H9 (cell line): ENCODE results near the gene NR1H2. TPM values are rescaled to one million over a fixed set of nuclear protein-coding genes. Genes with fewer than 3 reads are reported as not detected.

Experiments
- DNase-seq: peaks from one replicate; pipeline ENCODE4 v3.0.0-alpha.2; 2017
- H2AFZ ChIP-seq: one replicate; pipeline ENCODE4 v1.6.1; 2013; ENCODE audit warnings: mild to moderate bottlenecking, low read length, control low read depth, moderate library complexity
- H2AK5ac ChIP-seq: 2 replicates; pipeline ENCODE4 v1.6.1; 2013; ENCODE audit warnings: low read length, control low read depth, mixed read lengths; ENCODE audit not compliant: insufficient read length
- H2BK120ac ChIP-seq: one replicate; pipeline ENCODE4 v1.6.1; 2013; ENCODE audit warnings: low read depth, mild to moderate bottlenecking, low read length, control low read depth, inconsistent platforms; ENCODE audit not compliant: poor library complexity, severe bottlenecking
- H2BK12ac ChIP-seq: 2 replicates; pipeline ENCODE4 v1.6.1; 2013; ENCODE audit warnings: low read length, control low read depth, mixed read lengths, low read depth; ENCODE audit not compliant: insufficient read length
- H2BK15ac ChIP-seq: 2 replicates; pipeline ENCODE4 v1.6.1; 2013; ENCODE audit warnings: low read depth, low read length, control low read depth
- H2BK20ac ChIP-seq: one replicate; pipeline ENCODE4 v1.6.1; 2013; ENCODE audit warnings: low read depth, mild to moderate bottlenecking, low read length, control low read depth, inconsistent platforms; ENCODE audit not compliant: poor library complexity, severe bottlenecking
- H2BK5ac ChIP-seq: 2 replicates; pipeline ENCODE4 v1.6.1; 2013; ENCODE audit warnings: low read length, control low read depth, mixed read lengths; ENCODE audit not compliant: insufficient read length
- H3K14ac ChIP-seq: 2 replicates; pipeline ENCODE4 v1.6.1; 2013; ENCODE audit warnings: low read length, control low read depth; ENCODE audit not compliant: insufficient read depth
- H3K18ac ChIP-seq: 2 replicates; pipeline ENCODE4 v1.6.1; 2013; ENCODE audit warnings: low read depth, mild to moderate bottlenecking, mixed read lengths, low read length, control low read depth; ENCODE audit not compliant: insufficient read length
- H3K23ac ChIP-seq: 2 replicates; pipeline ENCODE4 v1.6.1; 2013; ENCODE audit warnings: low read length, control low read depth, mixed read lengths, low read depth; ENCODE audit not compliant: insufficient read length
- H3K23me2 ChIP-seq: 2 replicates; pipeline ENCODE4 v1.6.1; 2013; ENCODE audit warnings: low read depth, mild to moderate bottlenecking, mixed read lengths, low read length, control low read depth; ENCODE audit not compliant: insufficient read length, poor library complexity, severe bottlenecking
- H3K27ac ChIP-seq: 2 replicates; pipeline ENCODE4 v1.5.1; 2013; ENCODE audit warnings: low read length, control low read depth, mixed read lengths, low read depth; ENCODE audit not compliant: insufficient read length
- H3K27me3 ChIP-seq: 2 replicates; pipeline ENCODE4 v1.6.1; 2013; ENCODE audit warnings: low read length, control low read depth, inconsistent platforms; ENCODE audit not compliant: insufficient read depth
- H3K4ac ChIP-seq: 2 replicates; pipeline ENCODE4 v1.6.1; 2013; ENCODE audit warnings: low read depth, mild to moderate bottlenecking, control low read depth, inconsistent platforms, low read length, moderate library complexity
- H3K4me1 ChIP-seq: 2 replicates; pipeline ENCODE4 v1.6.1; 2013; ENCODE audit warnings: low read length, control low read depth, inconsistent platforms; ENCODE audit not compliant: insufficient read depth
- H3K4me2 ChIP-seq: 2 replicates; pipeline ENCODE4 v1.6.1; 2013; ENCODE audit warnings: low read length, control low read depth, mixed read lengths; ENCODE audit not compliant: insufficient read length, insufficient read depth
- H3K56ac ChIP-seq: 2 replicates; pipeline ENCODE4 v1.6.1; 2013; ENCODE audit warnings: low read depth, mild to moderate bottlenecking, mixed read lengths, low read length, control low read depth; ENCODE audit not compliant: insufficient read length
- H3K79me1 ChIP-seq: 2 replicates; pipeline ENCODE4 v1.6.1; 2013; ENCODE audit warnings: low read depth, mild to moderate bottlenecking, moderate library complexity, low read length, control low read depth, inconsistent platforms; ENCODE audit not compliant: insufficient read depth, poor library complexity, severe bottlenecking
- H3K79me2 ChIP-seq: 2 replicates; pipeline ENCODE4 v1.6.1; 2013; ENCODE audit warnings: low read length, control low read depth, inconsistent platforms; ENCODE audit not compliant: insufficient read depth
- H3K9ac ChIP-seq: 2 replicates; pipeline ENCODE4 v1.6.1; 2013; ENCODE audit warnings: low read length, control low read depth, mixed read lengths; ENCODE audit not compliant: insufficient read length; ENCODE audit errors: extremely low read depth
- H3K9me3 ChIP-seq: one replicate; pipeline ENCODE4 v1.6.1; 2013; ENCODE audit warnings: low read depth, low read length, inconsistent platforms; ENCODE audit not compliant: control insufficient read depth
- H3T11ph ChIP-seq: one replicate; pipeline ENCODE4 v1.6.1; 2013; ENCODE audit warnings: mild to moderate bottlenecking, low read length, control low read depth, inconsistent platforms
- H4K20me1 ChIP-seq: one replicate; pipeline ENCODE4 v1.6.1; 2013; ENCODE audit not compliant: control insufficient read depth, insufficient read length, insufficient read depth
- H4K5ac ChIP-seq: 2 replicates; pipeline ENCODE4 v1.6.1; 2013; ENCODE audit warnings: low read depth, mild to moderate bottlenecking, mixed read lengths, low read length, control low read depth; ENCODE audit not compliant: insufficient read length
- H4K8ac ChIP-seq: replicated peaks from 2 replicates; pipeline ENCODE4 v1.6.1; 2013; ENCODE audit warnings: low read length, control low read depth, mixed read lengths, low read depth; ENCODE audit not compliant: insufficient read length
- H4K91ac ChIP-seq: 2 replicates; pipeline ENCODE4 v1.6.1; 2013; ENCODE audit warnings: low read depth, mild to moderate bottlenecking, moderate library complexity, mixed read lengths, low read length, control low read depth; ENCODE audit not compliant: insufficient read length
- H3K27ac Mint-ChIP-seq, 3 experiments: 2 replicates in 2 of 3; 3 replicates in 1 of 3; pipeline ENCODE4 v1.8.0; 2020 to 2021; ENCODE audit warnings: mixed read lengths in 3 of 3, mild to moderate bottlenecking in 1 of 3, moderate library complexity in 1 of 3
- H3K27me3 Mint-ChIP-seq: 2 replicates; pipeline ENCODE4 v1.8.0; 2021; ENCODE audit warnings: low read depth, mild to moderate bottlenecking, moderate library complexity, mixed read lengths
- H3K36me3 Mint-ChIP-seq, 3 experiments: 2 replicates in 2 of 3; 3 replicates in 1 of 3; pipeline ENCODE4 v1.8.0; 2020 to 2021; ENCODE audit warnings: low read depth in 3 of 3, mixed read lengths in 3 of 3; ENCODE audit not compliant: insufficient read depth in 1 of 3
- H3K4me1 Mint-ChIP-seq, 2 experiments: 2 replicates each; pipeline ENCODE4 v1.8.0; 2020; ENCODE audit warnings: mixed read lengths in 2 of 2
- H3K4me3 Mint-ChIP-seq, 2 experiments: 2 replicates in 1 of 2; 3 replicates in 1 of 2; pipeline ENCODE4 v1.8.0; 2020 to 2021; ENCODE audit warnings: mild to moderate bottlenecking in 2 of 2, mixed read lengths in 2 of 2, moderate library complexity in 1 of 2
- H3K9me3 Mint-ChIP-seq, 2 experiments: 2 replicates in 1 of 2; 3 replicates in 1 of 2; pipeline ENCODE4 v1.8.0; 2020; ENCODE audit warnings: mild to moderate bottlenecking in 2 of 2, mixed read lengths in 2 of 2, moderate library complexity in 1 of 2
- WGBS: extraction: QIAGEN DNeasy Blood & Tissue Kit; methylation state at CpG from one replicate; pipeline ENCODE4 v1.1.7; 2013; ENCODE audit warnings: missing lambda C conversion rate, low lambda C conversion rate, mixed read lengths; ENCODE audit not compliant: insufficient read length; ENCODE audit errors: extremely low coverage; 5-methylcytosine and 5-hydroxymethylcytosine counted together
- total RNA-seq: library from RNA; stranded (reverse); gene quantifications from 2 replicates; pipeline ENCODE4 v1.2.1, GENCODE V29; 2021
- TF ChIP-seq, protein P1 (sequence below): fragments of 200-600 bp; sonication (generic); conservative IDR thresholded peaks from 3 replicates; pipeline ENCODE4 v1.8.0; 2021; ENCODE audit warnings: antibody characterized with exemption, mild to moderate bottlenecking

Gene NR1H2
- total RNA-seq, 1 experiment from 2014 or later = 33.2 TPM

- TF ChIP-seq, protein P1, sequence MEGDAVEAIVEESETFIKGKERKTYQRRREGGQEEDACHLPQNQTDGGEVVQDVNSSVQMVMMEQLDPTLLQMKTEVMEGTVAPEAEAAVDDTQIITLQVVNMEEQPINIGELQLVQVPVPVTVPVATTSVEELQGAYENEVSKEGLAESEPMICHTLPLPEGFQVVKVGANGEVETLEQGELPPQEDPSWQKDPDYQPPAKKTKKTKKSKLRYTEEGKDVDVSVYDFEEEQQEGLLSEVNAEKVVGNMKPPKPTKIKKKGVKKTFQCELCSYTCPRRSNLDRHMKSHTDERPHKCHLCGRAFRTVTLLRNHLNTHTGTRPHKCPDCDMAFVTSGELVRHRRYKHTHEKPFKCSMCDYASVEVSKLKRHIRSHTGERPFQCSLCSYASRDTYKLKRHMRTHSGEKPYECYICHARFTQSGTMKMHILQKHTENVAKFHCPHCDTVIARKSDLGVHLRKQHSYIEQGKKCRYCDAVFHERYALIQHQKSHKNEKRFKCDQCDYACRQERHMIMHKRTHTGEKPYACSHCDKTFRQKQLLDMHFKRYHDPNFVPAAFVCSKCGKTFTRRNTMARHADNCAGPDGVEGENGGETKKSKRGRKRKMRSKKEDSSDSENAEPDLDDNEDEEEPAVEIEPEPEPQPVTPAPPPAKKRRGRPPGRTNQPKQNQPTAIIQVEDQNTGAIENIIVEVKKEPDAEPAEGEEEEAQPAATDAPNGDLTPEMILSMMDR = no peak
- peaks cover 26% of the 10 kb centered on the region for H3K27me3 Mint-ChIP-seq
- H3K27ac Mint-ChIP-seq = peak overlapping the region in 2 of 3 experiments; percentile 98 to 99; a peak in 4 of 7 replicates
- Histone ChIP-seq H3K27ac (no peak overlapping the region), H3K79me2 (no peaks in the 10 kb centered on the region), H3K9ac (no peak overlapping the region), H3K23me2 (peaks cover 26% of the 10 kb centered on the region), H2AFZ (no peak overlapping the region), H3K27me3 (peaks cover 8% of the 10 kb centered on the region; the same call in 1 of the 2 replicates), H4K20me1 (no peaks in the 10 kb centered on the region), H3K9me3 (no peaks in the 10 kb centered on the region), H4K5ac (no peak overlapping the region), H2BK12ac (peak overlapping the region; percentile 26), H2AK5ac (no peak overlapping the region), H3K23ac (no peak overlapping the region), H2BK20ac (no peak overlapping the region), H2BK5ac (no peak overlapping the region), H3K4me2 (peak overlapping the region; percentile 77), H3K14ac (no peak overlapping the region; the same call in 1 of the 2 replicates), H3T11ph (no peak overlapping the region), H4K8ac (no peak overlapping the region), H3K79me1 (no peaks in the 10 kb centered on the region), H3K56ac (no peak overlapping the region), H3K18ac (peak overlapping the region; percentile 37), H3K4ac (no peak overlapping the region; the same call in 1 of the 2 replicates), H4K91ac (peak overlapping the region; percentile 65), H2BK120ac (no peak overlapping the region), H2BK15ac (no peak overlapping the region), H3K4me1 (peaks cover 6% of the 10 kb centered on the region; the same call in 1 of the 2 replicates)
- H3K4me1 Mint-ChIP-seq = peaks cover 43 to 54% of the 10 kb centered on the region in 2 experiments
- peaks cover 0 to 3% (median 0%) of the 10 kb centered on the region in 3 experiments; a peak in 2 of 7 replicates for H3K36me3 Mint-ChIP-seq
- peak overlapping the region; percentile 89 to 94 for H3K4me3 Mint-ChIP-seq
- DNase-seq = no peak
- WGBS = no CpG with 5 or more reads among the region's 2 CpGs
- H3K9me3 Mint-ChIP-seq = peaks cover 3 to 12% of the 10 kb centered on the region in 2 experiments; a peak in 3 of 5 replicates
Measured at GRCh38 chr19:50331994-50332243, 44.3 kb upstream of the NR1H2 start.
